Measurements from ENCODE around the gene EML3.
"Not testable (repeated sequence)": the region's sequence is repeated elsewhere in the genome, so short reads cannot be mapped to it uniquely, and the experiment has no call there.

Gene EML3

GRCh38 chr11:62591448-62592145, 21.0 kb downstream of the EML3 start, which contains the start of gene TUT1:
TUT1 (minus strand) TSS chr11:62591523; CDS start chr11:62591485, 38 bp downstream.
- peak within 1 kb of the TSS; percentile 78 to 90 for H3K4me3 ChIP-seq (ENCODE audit: low read depth in 1 of 2, low read length in 2 of 2)
- no peaks in the 10 kb centered on the region for H3K27me3 ChIP-seq (ENCODE audit: control insufficient read depth in 1 of 2, insufficient read depth in 2 of 2, low read length in 2 of 2)
- H3K4me1 ChIP-seq (ENCODE audit: insufficient read depth, low read length): peaks cover 15% of the 10 kb centered on the region
- H3K9me3 ChIP-seq (ENCODE audit: low read length): no peaks in the 10 kb centered on the region
- peak within 1 kb of the TSS; percentile 87 for H3K9ac ChIP-seq (ENCODE audit: low read length)
- peaks cover 49% of the 10 kb centered on the region for H3K36me3 ChIP-seq (ENCODE audit: insufficient read depth, low read length)
- H3K27ac ChIP-seq (ENCODE audit: low read depth, low read length): peak within 1 kb of the TSS; percentile 99

DNA sequence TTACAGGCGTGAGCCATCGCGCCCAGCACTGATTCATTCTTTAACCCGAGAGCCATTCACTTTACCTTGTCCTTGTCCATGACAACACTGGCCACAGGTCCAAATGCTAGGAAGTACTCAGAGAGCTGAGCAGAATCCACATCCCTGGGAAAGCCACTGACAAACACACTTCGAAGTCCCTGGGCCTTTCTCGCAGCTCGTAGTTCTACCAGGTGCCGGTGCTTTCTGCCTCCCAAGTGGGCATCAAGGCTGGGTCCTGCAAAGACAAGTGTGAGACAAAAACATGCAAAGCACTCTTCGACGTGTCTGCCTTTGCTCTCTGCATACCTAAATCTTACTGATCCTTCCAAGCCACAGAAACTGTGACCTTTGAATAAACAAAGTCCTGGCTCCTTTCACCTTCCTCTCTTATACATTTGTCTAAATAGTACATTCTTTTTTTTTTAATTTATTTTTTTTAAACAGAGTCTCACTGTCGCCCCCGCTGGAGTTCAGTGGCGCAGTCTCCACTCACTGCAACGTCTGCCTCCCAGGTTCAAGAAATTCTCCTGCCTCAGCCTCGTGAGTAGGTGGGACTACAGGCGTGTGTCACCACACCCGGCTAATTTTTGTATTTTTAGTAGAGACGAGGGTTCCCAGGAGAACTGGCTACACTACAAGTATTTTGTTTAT, 23.5 kb downstream of the EML3 start:
- Histone ChIP-seq H3K27ac (ENCODE audit: low read depth, low read length) (no peak overlapping the region), H3K27me3 (ENCODE audit: control insufficient read depth in 1 of 2, insufficient read depth in 2 of 2, low read length in 2 of 2) (no peaks in the 10 kb centered on the region), H3K36me3 (ENCODE audit: insufficient read depth, low read length) (peaks cover 31% of the 10 kb centered on the region), H3K4me1 (ENCODE audit: insufficient read depth, low read length) (peaks cover 15% of the 10 kb centered on the region), H3K9ac (ENCODE audit: low read length) (no peak overlapping the region), H3K9me3 (ENCODE audit: low read length) (no peaks in the 10 kb centered on the region), H3K4me3 (ENCODE audit: low read depth in 1 of 2, low read length in 2 of 2) (no peak overlapping the region)

- peaks cover 34% of the 10 kb centered on the region for H3K36me3 ChIP-seq (ENCODE audit: insufficient read depth, low read length)
- H3K9ac ChIP-seq (ENCODE audit: low read length); H3K27me3 ChIP-seq (ENCODE audit: control insufficient read depth in 1 of 2, insufficient read depth in 2 of 2, low read length in 2 of 2); H3K4me1 ChIP-seq (ENCODE audit: insufficient read depth, low read length); H3K27ac ChIP-seq (ENCODE audit: low read depth, low read length); H3K9me3 ChIP-seq (ENCODE audit: low read length); H3K4me3 ChIP-seq (ENCODE audit: low read depth in 1 of 2, low read length in 2 of 2): not testable (repeated sequence)
Observed at GRCh38 chr11:62585356-62585755, 27.2 kb downstream of the EML3 start.

DNA sequence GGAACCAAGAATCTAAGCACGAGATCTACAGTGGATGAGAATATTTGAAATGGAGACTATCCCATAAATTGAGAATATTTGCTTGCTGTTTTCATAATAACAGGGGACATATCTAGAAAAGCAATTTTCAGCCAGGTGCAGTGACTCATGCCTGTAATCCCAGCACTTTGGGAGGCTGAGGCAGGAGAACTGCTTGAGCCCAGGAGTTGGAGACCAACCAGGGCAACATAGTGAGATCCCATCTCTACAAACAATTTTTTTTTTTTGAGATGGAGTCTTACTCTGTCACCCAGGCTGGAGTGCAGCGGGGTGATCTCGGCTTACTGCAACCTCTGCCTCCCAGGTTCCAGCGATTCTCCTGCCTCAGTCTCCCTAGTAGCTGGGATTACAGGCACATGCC, 30.8 kb downstream of the EML3 start:
- H3K4me1 ChIP-seq (ENCODE audit: insufficient read depth, low read length); H3K4me3 ChIP-seq (ENCODE audit: low read depth in 1 of 2, low read length in 2 of 2); H3K9ac ChIP-seq (ENCODE audit: low read length); H3K9me3 ChIP-seq (ENCODE audit: low read length); H3K27me3 ChIP-seq (ENCODE audit: control insufficient read depth in 1 of 2, insufficient read depth in 2 of 2, low read length in 2 of 2); H3K27ac ChIP-seq (ENCODE audit: low read depth, low read length): not testable (repeated sequence)
- peaks cover 36% of the 10 kb centered on the region for H3K36me3 ChIP-seq (ENCODE audit: insufficient read depth, low read length)

DNA sequence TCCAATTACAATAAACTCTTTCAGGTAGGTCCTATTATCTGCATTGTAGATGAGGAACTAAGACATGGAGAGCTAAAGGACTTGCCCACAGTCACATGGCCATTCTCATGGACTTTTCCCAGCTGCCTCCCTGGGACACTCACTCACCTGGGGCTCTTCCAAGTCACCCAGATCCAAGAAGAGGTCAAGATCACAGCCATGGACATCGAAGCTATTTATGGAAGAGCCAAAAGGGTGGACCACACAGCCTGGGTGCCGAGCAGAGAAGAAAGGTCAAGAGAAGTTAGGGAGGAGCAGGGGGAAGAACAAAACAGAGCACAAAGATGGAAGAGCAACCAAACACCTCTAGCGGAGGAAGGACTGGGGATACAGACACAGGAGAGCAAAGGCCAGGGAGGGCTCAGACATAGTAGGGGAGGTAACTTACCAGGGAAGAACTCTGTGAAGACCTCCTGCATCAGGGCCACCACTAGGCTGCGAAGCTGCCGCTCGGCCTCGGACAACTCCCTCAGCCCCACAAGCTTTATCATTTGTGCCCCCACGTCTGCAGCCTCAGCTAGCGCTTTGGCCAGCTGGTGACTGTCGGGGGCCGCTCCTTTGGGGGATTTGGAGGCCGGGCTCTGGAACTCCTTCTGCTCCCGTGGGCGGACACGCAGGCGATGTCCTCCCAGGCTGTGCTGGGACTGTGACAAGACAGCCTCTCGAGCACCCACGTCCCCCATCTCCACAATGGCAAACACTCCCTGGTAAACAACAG, 31.4 kb downstream of the EML3 start:
- Histone ChIP-seq H3K27me3 (ENCODE audit: control insufficient read depth in 1 of 2, insufficient read depth in 2 of 2, low read length in 2 of 2) (no peaks in the 10 kb centered on the region), H3K4me1 (ENCODE audit: insufficient read depth, low read length) (no peaks in the 10 kb centered on the region), H3K36me3 (ENCODE audit: insufficient read depth, low read length) (peaks cover 42% of the 10 kb centered on the region), H3K27ac (ENCODE audit: low read depth, low read length) (no peak overlapping the region), H3K9ac (ENCODE audit: low read length) (no peak overlapping the region), H3K9me3 (ENCODE audit: low read length) (no peaks in the 10 kb centered on the region), H3K4me3 (ENCODE audit: low read depth in 1 of 2, low read length in 2 of 2) (no peak overlapping the region)

- Histone ChIP-seq H3K36me3 (ENCODE audit: insufficient read depth, low read length) (peaks cover 40% of the 10 kb centered on the region), H3K27me3 (ENCODE audit: control insufficient read depth in 1 of 2, insufficient read depth in 2 of 2, low read length in 2 of 2) (no peaks in the 10 kb centered on the region), H3K4me1 (ENCODE audit: insufficient read depth, low read length) (peaks cover 12% of the 10 kb centered on the region), H3K4me3 (ENCODE audit: low read depth in 1 of 2, low read length in 2 of 2) (no peak overlapping the region), H3K9me3 (ENCODE audit: low read length) (no peaks in the 10 kb centered on the region), H3K9ac (ENCODE audit: low read length) (no peak overlapping the region), H3K27ac (ENCODE audit: low read depth, low read length) (no peak overlapping the region)
Observed at GRCh38 chr11:62579252-62579651, 33.3 kb downstream of the EML3 start.

- Histone ChIP-seq H3K27me3 (ENCODE audit: control insufficient read depth in 1 of 2, insufficient read depth in 2 of 2, low read length in 2 of 2) (no peaks in the 10 kb centered on the region), H3K36me3 (ENCODE audit: insufficient read depth, low read length) (peaks cover 39% of the 10 kb centered on the region), H3K9ac (ENCODE audit: low read length) (no peak overlapping the region), H3K4me1 (ENCODE audit: insufficient read depth, low read length) (peaks cover 12% of the 10 kb centered on the region), H3K27ac (ENCODE audit: low read depth, low read length) (no peak overlapping the region), H3K9me3 (ENCODE audit: low read length) (no peaks in the 10 kb centered on the region), H3K4me3 (ENCODE audit: low read depth in 1 of 2, low read length in 2 of 2) (no peak overlapping the region)
Observed at GRCh38 chr11:62578541-62578940, 34.0 kb downstream of the EML3 start.

DNA sequence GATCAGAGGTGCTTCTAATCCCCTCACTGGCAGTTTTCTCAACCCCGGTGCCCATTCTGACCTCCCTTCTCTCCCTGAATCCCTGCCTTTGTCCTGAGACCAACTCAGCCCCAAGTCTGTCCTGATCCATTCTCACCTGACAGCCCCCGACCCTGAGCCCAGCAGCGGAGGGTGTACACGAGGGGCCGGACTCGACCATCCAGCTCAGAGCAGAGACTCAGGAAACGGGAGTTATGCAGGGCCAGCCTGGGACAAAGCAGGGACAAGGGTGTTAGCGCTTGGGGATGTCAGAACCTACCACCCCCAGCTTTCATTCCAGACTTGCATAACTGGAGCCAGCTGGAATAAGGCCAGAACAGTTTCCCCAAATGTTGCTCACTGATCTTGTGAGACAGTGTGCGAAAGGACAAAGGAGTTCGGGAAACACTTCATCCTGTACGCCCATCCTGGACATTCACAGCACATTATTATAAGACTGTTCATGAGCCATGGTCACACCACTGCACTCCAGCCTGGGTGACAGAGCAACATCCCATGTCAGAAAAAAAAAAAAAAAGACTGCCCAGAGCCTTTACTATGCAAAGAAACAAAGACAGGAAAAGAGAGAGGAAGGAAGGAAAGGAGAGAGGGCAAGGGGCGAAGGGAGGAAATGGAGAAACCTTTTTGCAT, 35.4 kb downstream of the EML3 start:
- Histone ChIP-seq H3K27me3 (ENCODE audit: control insufficient read depth in 1 of 2, insufficient read depth in 2 of 2, low read length in 2 of 2) (no peaks in the 10 kb centered on the region), H3K4me1 (ENCODE audit: insufficient read depth, low read length) (peaks cover 20% of the 10 kb centered on the region), H3K9me3 (ENCODE audit: low read length) (no peaks in the 10 kb centered on the region), H3K36me3 (ENCODE audit: insufficient read depth, low read length) (peaks cover 38% of the 10 kb centered on the region), H3K9ac (ENCODE audit: low read length) (no peak overlapping the region), H3K4me3 (ENCODE audit: low read depth in 1 of 2, low read length in 2 of 2) (no peak overlapping the region), H3K27ac (ENCODE audit: low read depth, low read length) (no peak overlapping the region)

DNA sequence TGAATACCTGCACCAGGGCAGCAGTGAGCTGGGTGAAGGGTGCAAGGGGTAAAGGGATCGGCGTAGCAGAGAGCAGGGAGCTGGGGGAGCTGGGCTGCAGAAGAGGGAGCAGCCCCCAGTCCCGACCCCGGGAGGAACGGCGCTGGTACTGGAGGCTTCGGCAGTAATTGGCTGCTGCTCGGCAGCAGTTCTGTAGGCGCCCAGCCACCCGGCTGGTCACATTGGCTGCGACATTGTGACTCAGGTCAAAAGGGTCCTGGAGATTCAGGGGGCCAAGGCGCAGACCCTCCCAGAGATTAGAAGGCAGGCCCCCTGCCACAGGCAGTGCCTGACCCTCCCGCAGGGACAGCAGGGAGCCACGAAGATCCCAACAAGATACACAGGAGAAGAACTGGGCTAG, 36.7 kb downstream of the EML3 start:
- Histone ChIP-seq H3K36me3 (ENCODE audit: insufficient read depth, low read length) (peaks cover 44% of the 10 kb centered on the region), H3K9ac (ENCODE audit: low read length) (no peak overlapping the region), H3K4me3 (ENCODE audit: low read depth in 1 of 2, low read length in 2 of 2) (peak overlapping the region in 1 of 2 donors; percentile 96), H3K4me1 (ENCODE audit: insufficient read depth, low read length) (peaks cover 23% of the 10 kb centered on the region), H3K27me3 (ENCODE audit: control insufficient read depth in 1 of 2, insufficient read depth in 2 of 2, low read length in 2 of 2) (no peaks in the 10 kb centered on the region), H3K9me3 (ENCODE audit: low read length) (no peaks in the 10 kb centered on the region), H3K27ac (ENCODE audit: low read depth, low read length) (no peak overlapping the region)

GRCh38 chr11:62575156-62575555, 37.4 kb downstream of the EML3 start:
- Histone ChIP-seq H3K36me3 (ENCODE audit: insufficient read depth, low read length) (peaks cover 49% of the 10 kb centered on the region), H3K27ac (ENCODE audit: low read depth, low read length) (peak overlapping the region; percentile 94), H3K9ac (ENCODE audit: low read length) (peak overlapping the region; percentile 79), H3K4me1 (ENCODE audit: insufficient read depth, low read length) (peaks cover 23% of the 10 kb centered on the region), H3K9me3 (ENCODE audit: low read length) (no peaks in the 10 kb centered on the region), H3K4me3 (ENCODE audit: low read depth in 1 of 2, low read length in 2 of 2) (peak overlapping the region; percentile 53 to 96), H3K27me3 (ENCODE audit: control insufficient read depth in 1 of 2, insufficient read depth in 2 of 2, low read length in 2 of 2) (no peaks in the 10 kb centered on the region)
